Suppressor macrophage treated with lipopolysaccharide for 1 hour (primary cell): Measurements from ENCODE around the gene SLC6A3.
"Not testable (repeated sequence)": the region's sequence is repeated elsewhere in the genome, so short reads cannot be mapped to it uniquely, and the experiment has no call there.

Experiments used
- DNase-seq, 3 donors: peaks; one replicate each; pipeline ENCODE4 v3.0.0-alpha.2; 2020 to 2022

Gene SLC6A3

DNA sequence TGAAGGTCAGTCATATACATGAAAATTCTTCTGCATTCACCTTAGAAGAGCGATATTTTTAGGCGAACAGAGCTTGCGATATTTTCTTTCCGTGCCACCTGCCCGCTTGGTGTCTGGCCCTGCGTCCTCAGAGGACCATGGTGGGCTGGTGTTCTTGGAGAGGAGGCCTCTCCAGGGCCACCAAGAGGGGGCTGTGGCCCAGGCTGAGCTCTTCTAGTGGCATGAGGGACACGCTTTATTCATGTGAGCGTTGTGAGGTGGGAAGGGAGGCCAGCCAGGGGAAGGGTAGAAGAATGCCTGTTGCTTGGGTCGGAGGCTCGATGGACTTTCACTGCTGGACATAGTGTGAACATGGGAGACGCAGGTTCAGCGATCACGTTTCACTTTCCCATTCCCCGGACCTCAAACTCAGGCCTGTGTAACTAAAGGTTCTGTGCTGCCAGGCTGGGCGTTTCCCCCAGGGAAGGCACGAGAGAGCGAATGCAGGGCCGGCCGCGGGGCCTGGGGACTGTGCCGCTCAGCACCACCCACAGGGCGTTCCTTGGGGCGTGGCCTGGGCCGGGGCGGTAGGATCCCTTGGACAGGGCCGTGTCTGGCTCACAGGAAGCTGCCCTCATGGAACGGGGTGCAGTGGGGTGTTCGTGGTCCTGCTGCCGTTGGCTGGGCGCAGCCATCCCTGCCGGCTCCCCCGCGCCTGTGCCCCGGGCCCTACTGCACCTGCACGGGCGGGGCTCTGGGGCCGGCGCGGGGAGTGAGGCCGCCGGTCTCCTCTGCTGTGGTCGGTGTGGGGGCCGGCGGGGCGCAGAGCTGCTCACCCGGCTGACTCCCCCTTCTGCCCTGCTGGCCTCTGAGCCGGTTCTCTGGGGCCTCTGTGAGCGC is 59.6 kb downstream of the SLC6A3 start:
- peak; percentile 82 to 93 (median 87) for DNase-seq

DNA sequence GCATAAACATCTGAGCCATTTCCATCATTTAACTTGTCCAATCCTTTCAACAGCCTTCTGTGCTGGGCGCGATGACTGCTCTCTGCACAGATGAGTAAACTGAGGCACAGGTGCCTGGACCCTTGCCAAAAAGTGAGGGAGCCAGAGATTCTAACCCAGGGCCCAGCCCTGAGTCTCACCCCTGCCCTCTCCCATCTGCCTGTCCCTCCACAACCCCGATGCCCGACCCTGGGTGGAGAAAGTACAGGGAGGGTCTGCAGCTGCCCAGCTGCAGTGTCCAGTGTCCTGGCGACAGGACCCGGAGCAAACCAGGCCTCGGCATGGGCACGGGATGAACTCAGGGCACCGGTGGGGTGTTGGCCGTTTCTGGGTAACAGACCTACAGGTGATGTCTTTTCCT is 60.7 kb downstream of the SLC6A3 start:
- DNase-seq = no peak

DNA sequence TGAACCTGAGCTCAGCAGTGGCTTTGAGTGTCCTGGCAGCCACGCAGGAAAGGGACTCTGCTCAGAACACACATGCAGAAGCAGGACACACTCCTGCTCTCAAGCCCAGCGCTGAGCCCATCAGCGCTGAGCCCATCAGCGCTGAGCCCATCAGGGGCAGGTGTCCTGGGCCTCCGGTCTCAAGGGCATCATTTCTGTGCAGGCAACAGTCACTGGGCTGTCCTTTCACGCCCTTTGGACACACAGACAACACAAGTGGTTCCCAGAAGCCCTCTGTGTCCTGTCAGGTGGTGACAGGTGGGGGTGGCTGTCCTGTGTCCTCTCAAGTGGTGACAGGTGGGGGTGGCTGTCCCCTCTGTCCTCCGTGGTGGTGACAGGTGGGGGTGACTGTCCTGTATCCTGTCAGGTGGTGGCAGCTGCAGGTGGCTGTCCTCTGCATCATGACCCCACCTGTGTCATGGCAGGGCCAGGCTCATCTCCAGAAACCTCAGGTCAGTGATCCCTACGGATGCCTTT is 61.3 kb downstream of the SLC6A3 start:
- DNase-seq = no peak

DNA sequence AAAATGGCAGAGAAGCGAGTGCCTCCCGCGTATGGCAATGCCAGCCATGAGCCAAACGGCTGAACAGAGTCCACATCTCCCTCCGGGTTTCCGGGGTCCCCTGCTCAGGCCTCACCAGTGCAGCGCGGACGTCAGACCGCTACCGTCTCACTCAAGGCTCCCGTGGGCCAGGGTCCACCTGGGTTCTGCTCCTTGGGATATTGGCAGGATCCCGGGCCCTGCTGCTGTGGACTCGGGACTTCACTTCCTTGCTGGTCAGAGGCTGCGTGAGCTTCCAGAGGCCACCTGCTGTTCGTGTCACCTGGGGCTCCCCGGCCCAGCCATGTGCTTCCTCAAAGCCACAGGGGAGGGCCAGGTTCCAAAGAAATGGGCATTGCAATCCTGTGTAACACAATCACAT is 61.9 kb downstream of the SLC6A3 start:
- no peak for DNase-seq

DNA sequence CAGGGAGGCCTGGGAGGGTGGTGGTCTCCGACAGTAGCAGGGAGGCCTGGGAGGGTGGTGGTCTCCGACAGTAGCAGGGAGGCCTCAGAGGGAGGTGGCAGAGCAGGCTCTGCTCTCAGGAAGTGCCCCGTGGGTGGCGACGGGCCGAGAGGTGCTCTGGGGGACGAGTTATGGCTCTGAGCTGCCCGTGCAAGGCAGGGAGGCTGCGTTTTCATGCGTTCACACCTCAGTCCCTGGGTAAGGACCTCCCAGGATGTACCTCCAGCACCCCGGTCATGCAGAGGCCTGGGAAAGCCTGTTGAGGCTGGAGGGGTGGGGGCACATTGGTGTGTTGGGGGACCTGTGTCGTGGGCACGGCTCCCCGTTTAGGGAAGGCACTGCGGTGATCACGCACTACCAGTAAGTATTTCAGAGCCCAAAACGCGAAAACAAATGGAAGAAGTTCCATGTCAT is 63.0 kb downstream of the SLC6A3 start:
- DNase-seq = no peak

DNA sequence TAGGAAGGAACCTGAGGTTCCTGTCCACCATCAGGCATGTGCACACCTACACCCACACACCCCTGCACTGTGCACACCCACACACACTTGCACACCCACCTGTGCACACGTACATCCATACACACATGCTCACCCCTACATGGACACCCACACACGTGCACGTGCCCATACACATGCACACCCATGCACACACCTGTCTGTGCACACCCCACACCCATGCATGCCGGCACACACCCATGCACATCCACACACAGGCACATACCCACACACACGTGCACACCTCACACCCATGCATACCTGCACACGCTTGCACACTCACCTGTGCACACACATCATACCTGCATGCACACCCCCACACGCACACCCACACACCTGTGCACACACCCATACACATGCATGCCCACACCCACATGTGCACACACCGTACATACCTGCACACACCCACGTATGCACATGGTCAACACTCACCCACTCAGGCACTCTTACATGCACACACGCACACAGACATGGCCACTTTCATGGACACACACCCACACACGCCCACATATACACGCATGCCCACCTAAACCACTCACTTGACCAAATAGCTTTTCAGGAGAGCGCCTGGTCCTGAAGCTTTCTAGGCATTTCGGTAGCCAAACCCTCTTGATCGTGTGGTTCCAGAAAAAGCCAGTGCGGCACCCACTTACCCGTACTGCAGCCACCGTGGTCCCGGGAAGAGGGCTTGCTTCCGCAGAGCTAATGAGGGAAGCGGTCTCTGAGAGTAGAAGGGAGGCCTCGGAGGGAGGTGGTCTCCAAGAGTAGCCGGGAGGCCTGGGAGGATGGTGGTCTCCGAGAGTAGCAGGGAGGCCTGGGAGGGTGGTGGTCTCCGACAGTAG is 63.6 kb downstream of the SLC6A3 start:
- no peak for DNase-seq

DNA sequence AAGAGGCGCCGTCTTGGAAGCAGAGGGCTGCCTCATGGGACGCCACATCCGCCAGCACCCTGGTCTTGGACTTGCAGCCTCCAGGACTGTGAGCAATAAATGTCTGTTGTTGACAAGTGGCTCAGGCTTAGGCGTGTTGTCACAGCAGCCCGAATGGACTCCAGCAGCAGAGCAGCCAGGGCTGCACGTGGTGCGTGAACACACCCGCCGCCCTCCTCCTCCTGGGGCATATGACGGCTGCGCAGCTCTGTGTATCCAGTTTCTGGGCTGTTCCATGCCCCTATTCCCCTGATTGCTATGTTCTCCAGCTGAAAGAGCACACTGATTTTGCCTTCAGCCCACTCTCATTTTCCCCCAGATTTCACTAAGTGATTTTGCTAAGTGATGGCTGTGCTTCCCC is 64.3 kb downstream of the SLC6A3 start:
- no peak for DNase-seq

DNA sequence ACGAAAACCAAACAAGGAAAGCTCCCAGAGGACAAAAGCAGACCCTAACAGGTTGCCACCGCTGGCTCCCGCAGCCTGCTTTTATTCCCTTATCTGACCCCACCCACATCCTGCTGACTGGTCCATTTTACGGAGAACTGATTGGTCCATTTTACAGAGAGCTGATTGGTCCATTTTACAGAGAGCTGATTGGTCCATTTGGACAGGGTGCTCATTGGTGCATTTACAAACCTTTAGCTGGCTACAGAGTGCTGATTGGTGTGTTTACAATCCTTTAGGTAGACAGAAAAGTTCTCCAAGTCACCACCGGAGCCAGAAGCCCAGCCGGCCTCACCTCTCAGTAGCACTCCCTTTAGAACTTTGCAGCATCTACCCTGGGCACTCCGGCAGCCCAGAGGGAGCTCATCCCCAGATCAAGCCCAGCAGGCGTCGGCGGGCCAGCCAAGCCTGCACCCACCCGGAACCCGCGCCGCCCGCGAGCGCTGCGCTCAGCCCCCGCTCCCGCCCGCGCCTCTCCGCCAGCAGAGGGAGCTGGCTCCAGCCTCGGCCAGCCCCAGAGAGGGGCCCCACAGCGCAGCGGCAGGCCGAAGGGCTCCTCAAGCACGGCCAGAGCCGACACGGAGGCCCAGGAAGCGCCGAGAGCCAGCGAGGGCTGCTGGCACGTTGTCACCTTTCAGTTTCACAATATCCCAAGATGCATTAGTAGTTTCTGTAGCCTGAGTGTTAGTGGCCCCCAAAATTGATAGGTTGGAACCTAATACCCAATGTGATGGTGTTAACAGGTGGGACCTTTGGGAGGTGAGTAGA is 65.0 kb downstream of the SLC6A3 start:
- peak; percentile 51 to 77 (median 57) for DNase-seq

DNA sequence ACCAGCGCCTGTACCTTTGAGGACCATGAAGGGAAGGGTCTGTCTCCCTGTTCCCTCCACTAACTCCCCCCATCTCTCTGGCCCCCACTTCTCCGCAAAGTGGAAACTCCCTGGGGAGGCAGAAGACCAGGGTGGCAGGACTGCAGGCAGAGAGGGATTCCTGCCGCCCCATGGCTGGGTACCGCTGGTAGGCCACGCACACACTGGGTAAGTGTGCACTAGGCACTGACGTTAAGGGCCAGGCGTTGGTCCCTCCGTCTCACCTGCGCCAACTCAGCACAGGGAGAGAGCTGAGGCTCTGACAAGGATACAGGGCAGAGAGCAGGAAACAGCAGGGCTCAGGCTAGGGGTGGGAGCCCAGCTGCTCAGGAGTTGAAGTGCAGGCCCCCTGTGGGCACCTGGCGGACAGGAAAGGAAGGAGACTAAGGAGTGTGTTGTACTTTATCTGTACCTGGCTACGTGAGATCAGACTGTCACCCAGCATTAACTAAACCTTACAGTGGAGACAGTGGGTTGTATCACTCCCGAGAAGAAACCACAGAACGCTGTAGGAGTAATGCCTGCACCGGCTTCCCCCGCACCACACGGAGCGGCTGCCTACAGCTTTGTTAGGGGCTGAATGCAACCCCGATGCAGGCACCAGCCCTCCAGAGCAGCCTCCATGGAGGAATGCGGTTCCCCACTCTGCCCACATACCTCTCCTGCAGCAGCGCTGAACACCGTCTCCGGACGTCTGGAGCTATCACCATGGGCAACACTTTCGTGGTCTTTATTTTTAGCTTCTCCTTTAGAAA is 66.2 kb downstream of the SLC6A3 start:
- DNase-seq = no peak

DNA sequence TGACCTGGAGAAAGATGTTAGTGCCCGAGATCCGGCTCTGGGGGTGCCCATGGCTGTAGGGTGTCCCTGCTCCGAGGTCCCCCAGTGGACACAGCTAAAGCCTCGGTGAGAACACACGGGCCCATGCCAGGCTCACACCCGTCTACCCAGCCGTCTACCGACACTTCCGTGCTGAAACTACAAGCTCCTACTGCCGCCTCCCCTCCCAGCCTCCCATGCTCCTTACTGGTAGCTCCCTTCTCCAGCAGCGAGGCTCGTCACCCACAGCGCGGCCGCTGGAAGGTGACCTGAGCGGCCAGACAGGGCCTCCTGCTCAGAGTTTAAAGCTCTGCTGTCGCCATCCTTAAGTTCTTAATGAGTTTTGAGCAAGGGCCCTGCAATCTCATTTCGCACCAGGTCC is 67.1 kb downstream of the SLC6A3 start:
- no peak for DNase-seq

DNA sequence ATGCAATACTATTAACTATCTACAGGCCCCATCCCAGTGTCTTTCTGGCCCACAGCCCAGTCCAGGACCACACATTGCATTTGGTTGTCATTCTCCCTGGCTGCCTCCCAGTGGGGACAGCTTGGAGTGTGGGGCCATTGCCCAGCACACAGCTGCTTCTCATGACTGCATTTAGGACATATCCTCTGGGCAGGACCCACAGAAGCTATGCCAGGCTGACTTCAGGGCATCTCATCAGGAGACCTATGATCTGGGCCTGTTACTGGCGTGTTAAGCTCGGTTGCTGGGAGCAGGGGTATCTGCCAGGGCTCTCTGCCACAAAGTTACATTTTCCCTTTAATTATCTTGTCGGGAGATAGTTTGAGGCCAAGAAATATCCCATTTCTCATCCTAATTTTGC is 68.3 kb downstream of the SLC6A3 start:
- DNase-seq = no peak

DNA sequence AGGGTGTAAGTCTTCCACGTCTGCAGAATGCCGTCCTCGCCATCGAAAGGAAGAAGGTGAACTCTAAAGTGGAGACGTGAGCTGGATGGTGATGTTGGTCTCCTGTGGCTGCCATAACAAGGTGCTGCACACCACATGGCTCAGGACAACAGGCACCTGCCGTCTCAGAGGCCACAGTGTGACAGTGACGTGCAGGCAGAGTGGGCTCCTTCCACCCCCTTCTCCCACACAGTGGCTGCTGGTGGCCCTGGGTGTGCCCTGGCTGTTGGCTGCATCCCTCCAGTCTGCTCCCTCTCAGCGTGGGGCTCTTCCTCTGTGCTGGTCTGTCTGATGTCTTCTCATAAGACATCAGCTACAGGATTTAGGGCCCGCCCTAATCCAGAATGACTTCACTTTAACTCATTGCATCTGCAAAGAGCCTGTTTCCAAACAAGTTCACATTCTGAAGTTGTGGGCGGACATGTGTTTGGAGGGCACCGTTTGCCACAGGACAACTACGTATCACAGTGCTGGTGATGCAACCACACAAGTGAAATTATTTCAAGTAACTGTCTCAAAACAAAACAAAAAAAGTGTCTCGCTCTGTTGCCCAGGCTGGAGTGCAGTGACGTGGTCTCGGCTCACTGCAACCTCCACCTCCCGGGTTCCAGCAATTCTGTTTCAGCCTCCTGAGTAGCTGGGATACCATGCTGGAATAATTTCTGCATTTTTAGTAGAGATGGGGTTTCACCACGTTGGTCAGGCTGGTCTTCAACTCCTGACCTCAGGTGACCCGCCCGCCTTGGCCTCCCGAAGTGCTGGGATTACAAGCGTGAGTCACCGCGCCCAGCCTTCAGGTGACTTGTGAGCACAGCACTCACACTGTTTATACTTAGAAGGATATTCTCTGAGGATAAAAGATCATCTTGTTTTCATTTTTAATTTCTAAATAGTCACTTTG is 69.1 kb downstream of the SLC6A3 start:
- no peak for DNase-seq

DNA sequence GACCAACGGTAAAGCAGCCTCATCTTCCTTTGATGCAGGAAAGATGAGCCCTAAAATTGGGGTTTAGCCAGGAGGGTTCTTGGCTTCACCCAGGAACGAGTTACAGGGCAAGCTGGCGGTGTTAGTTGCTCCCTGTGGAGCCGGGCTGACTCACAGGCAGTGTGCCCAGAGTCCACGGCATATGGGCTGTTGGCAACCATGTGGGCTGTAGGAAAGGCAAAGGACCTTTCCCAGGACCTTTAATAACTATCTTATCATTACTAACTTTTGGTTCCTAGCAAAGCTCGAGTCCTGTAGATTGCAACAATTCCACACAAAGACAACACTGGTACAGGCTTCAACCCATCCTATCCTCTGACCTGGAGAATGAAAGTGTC is 70.6 kb downstream of the SLC6A3 start:
- DNase-seq = no peak

DNA sequence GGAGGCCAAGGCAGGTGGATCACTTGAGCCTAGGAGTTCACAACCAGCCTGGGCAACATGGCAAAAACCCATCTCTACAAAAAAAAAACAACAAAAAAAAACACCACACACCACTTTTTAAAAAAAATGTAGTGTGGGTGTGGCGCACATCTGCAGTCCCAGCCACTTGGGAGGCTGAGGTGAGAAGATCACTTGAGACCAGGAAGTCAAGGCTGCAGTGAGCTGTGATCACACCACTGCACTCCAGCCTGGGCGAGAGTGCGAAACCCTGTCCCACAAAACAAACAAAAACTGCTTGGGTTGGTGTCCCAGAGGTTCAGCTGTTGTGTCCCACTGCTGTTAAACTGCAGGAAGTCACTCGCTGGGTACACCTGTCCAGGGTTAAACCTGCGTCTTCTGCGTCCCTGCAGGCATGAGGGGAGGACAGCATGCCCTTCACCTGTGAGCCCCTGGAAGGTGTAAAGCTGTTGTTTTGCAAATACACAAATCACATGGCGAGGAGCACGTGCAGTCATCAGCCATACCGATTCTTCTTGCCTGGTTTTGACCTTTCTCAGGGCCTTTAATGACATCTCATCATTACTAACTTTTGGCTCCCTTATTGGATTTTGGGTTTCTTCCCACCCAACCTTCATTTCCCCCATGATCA is 71.1 kb downstream of the SLC6A3 start:
- DNase-seq = no peak

DNA sequence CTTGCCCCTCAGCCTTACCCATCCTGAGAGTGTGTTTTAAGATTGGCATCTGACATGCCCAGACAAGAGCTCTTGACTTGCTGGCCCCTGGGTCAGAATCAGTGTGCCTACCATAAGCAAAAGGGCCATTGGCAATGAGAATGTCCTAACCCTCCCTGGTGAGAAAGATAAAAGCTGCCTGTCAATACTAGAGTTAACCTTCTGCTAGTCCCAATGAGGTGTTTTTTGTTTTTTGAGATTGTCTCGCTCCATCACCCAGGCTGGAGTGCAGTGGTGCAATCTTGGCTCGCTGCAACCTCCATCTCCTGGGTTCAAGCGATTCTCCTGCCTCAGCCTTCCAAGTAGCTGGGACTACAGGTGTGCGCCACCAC is 73.3 kb downstream of the SLC6A3 start:
- DNase-seq = not testable (repeated sequence)

DNA sequence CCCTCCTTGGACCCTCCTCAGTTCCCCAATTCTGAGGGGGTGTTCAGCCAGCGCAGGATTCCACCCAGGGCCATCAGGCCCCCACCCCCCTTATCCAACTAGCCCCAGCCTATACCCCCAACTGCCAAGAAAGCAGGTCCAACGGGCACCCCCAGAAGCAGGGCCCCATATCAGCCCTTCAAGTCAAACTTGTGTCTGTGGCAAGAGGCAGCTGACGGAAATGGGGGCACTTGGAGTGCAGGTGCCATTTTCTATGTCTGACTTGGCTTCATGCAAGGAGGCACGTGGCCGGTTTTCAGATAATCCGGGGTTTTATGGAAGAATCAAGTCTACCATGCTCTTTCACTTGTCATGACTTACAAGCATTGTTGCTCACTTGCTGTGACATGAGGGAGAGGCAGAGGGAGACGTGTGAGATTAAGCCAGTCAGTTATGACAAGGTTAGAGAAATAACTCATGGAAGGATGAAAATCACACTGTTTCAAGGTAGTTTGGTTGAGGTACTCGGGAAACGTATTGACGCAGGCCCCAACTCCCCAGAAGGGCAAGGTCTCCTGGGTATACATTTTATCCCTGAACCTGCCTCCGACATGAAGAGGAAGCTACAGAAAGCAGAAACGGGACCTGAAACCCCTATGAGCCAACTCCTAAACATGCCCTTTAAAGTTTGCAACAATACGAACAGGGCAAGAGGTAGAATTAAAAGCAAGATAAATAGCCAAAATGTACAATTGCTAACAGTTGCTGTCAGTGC is 73.8 kb downstream of the SLC6A3 start:
- DNase-seq = no peak

DNA sequence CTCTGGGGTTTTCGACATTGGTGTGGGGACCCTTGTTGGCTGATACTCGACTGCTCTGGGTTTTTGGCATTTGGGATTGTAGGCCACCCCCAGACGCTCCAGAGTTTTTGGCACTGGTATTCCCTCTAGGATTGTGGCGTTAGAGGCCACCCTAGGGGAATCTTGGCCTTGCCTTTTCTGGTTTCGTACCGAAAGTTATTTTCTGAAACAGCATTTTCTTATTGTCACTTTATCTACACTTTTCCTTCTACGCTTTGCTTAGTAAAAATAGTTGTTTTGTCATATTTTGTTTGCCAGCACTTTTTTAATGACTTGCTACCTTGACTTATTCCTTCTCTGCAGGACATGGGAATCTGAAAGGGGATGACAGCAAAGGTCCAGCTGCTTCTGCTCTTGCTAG is 75.2 kb downstream of the SLC6A3 start:
- DNase-seq = no peak

DNA sequence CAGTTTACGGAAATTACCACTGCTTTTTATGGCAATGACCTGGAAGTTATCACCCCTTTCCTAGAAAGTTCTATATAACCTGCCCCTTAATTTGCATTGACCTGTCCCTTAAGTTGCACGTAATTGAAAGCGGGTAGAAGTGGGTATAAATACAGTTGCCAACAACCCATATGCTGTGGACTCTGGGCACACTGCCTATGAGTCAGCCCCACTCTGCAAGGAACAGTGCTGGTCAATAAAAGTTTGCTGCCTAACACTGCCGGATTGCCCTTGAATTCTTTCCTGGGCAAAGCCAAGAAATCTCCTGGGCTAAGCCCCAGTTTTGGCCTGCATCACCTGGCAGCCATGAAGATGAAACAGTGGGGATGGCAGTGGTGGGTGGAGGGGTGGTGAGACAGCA is 76.5 kb downstream of the SLC6A3 start:
- DNase-seq = no peak

DNA sequence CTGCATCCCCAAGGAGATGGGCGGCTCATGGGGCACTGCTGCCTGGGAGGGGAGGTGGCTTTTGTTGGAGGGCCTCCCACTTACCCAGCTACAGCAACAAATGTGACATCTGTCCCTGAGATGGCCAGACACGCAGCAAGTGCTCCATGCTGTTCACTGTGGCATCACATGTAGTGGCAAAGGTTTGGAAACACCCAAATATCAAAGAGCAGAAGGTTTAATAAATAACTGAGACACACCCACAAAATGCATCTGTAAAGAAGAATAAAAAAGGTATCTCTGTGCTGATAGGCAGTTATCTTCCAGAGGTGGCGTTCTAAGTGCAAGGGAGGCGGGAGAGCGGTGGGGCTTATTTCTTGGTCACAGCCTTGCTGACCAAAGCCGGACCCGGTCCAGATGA is 77.0 kb downstream of the SLC6A3 start:
- DNase-seq = no peak

DNA sequence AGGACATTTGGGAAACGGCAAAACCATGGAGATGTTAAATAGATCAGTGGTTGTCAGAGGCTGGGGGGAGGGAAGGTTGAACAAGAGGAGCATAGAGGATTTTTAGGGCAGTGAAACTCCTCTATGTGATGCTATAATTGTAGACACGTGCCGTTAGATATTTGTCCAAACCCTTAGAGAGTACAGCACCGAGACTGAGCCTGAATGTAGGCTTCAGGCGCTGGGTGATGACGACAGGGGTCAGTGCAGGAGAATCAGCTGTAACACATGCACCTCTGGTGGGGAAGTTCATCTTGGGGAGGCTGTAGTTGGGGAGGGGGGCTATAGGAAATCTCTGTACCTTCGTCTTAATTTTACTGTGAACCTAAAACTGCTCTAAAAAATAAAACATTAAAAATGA is 78.1 kb downstream of the SLC6A3 start:
- DNase-seq = no peak
